ENCODE measurements around the gene KLK1. TPM values are rescaled to one million over a fixed set of nuclear protein-coding genes. Genes with fewer than 3 reads are reported as not detected.

KLK1 gene
- total RNA-seq, 1 experiment from 2014 or later: not detected

DNA sequence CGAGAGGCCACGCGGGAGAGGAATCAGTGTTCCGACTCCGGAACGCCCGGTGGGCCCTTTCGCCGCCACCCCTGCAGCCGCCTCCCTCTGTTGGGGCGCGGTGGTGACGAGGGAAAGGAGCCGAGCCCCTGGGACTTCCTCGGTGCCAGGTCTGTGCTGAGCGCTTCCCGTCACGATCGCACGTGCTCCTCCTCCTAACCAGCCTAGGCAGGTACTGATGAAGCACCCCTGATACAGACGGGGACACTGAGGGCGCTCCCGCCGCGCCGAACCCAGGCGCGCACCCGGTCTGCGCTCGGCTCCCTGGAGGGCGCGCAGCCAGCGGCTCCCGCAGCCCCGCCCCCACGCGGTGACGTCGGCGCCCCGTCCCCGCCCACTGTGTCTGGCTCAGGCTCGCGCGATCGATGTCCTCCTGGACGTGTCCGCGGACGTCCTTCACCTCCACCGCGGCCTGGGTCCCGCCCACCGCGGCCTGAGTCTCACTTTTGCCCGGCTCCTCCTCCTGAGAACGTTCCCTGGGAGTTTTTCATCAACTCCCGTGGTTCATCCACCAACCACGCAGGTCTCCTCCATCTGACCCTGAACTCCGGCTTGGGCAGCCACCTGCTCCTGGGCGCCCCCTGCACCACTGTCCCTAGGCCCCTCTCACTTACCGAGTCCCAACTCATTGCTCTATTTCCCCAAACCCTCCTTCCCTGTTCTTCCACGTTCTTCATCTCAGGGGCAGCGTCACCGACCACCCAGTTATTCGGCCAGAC is 12.4 kb upstream of the KLK1 start:
- intact Hi-C loops (cut with micrococcal nuclease; ENCODE audit: unreplicated experiment): no loop called here
- Mint-ChIP-seq H3K27ac (ENCODE audit: unreplicated experiment) (peak overlapping the region; percentile 86), H3K9me3 (ENCODE audit: low read depth, unreplicated experiment) (no peaks in the 10 kb centered on the region), H3K36me3 (ENCODE audit: insufficient read depth, unreplicated experiment) (peaks cover 24% of the 10 kb centered on the region), H3K4me1 (ENCODE audit: low read depth, unreplicated experiment) (peaks cover 12% of the 10 kb centered on the region), H3K4me3 (ENCODE audit: low read depth, unreplicated experiment) (peak overlapping the region; percentile 79), H3K27me3 (ENCODE audit: unreplicated experiment) (peaks cover 87% of the 10 kb centered on the region)
- BruUV-seq (replicated peaks): no TSS peak
- DNase-seq: peak; percentile 97
- CTCF ChIA-PET: interaction anchor here (0.6 kb wide), 1 partner anchor 286 kb away, joined by 7 read pairs; no protein-coding TSS in a partner anchor
- no peak for TF ChIP-seq CTCF (IDR thresholded peaks at IDR 0.05; ENCODE audit: unreplicated experiment)

DNA sequence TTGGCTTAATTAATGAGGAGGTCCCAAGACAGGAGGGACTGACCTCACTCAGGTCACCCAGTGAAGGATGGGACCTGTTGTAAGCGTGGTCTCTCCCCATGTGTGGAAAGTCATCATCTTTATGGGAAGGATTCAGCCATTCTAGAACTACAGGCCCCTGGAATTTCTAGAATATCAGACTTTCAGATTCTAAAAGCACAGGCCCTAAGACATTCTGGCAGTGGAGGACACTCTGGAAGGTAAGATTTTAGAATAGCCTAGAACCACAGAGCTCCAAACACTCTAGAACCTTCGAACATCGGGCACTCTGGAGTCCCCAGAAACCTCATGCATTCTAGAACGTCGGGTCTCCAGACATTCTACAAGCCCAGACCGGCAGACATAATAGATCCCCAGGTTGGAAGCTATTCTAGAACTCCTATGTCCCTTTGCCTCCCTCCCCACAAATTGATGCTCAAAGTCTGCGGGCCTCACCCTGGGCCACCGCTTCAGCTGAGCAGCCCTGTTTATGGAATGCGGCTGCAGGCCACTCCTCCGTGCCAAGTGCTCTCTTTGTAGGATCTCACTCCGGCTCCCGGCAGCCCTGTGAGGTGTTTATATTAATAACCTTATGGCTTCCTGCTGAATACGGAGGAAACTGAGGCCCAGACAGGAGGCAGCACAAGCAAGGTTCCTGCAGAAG is 11.7 kb upstream of the KLK1 start:
- BruUV-seq (replicated peaks): no TSS peak
- Mint-ChIP-seq H3K27me3 (ENCODE audit: unreplicated experiment) (peaks cover 87% of the 10 kb centered on the region), H3K36me3 (ENCODE audit: insufficient read depth, unreplicated experiment) (peaks cover 24% of the 10 kb centered on the region), H3K4me1 (ENCODE audit: low read depth, unreplicated experiment) (peaks cover 12% of the 10 kb centered on the region), H3K9me3 (ENCODE audit: low read depth, unreplicated experiment) (no peaks in the 10 kb centered on the region), H3K4me3 (ENCODE audit: low read depth, unreplicated experiment) (peak overlapping the region; percentile 79), H3K27ac (ENCODE audit: unreplicated experiment) (no peak overlapping the region)
- TF ChIP-seq CTCF (IDR thresholded peaks at IDR 0.05; ENCODE audit: unreplicated experiment): no peak
- intact Hi-C loops (cut with micrococcal nuclease; ENCODE audit: unreplicated experiment): no loop called here
- no peak for DNase-seq
- CTCF ChIA-PET: no interaction called here

DNA sequence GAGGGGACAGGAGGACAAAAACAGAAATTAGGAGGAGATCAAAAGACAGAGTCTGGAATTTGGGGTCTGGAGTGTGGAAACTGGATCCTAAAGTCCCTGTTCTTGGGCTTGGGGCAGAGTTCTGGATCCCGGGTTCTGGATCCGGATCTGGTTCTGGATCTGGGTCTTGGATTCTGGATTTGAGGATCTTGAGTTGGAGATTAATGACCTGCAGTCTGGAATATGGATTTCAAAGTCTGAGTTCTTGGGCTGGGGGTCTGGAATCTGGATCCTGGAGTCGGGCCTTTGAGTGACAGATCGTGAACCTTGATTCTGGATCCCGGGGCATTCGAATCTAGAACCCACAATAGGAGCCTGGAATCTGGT is 10.2 kb upstream of the KLK1 start:
- TF ChIP-seq CTCF (IDR thresholded peaks at IDR 0.05; ENCODE audit: unreplicated experiment): no peak
- Mint-ChIP-seq H3K36me3 (ENCODE audit: insufficient read depth, unreplicated experiment) (peaks cover 24% of the 10 kb centered on the region), H3K9me3 (ENCODE audit: low read depth, unreplicated experiment) (no peaks in the 10 kb centered on the region), H3K4me3 (ENCODE audit: low read depth, unreplicated experiment) (no peak overlapping the region), H3K4me1 (ENCODE audit: low read depth, unreplicated experiment) (peaks cover 12% of the 10 kb centered on the region), H3K27me3 (ENCODE audit: unreplicated experiment) (peaks cover 79% of the 10 kb centered on the region), H3K27ac (ENCODE audit: unreplicated experiment) (no peak overlapping the region)
- intact Hi-C loops (cut with micrococcal nuclease; ENCODE audit: unreplicated experiment): no loop called here
- CTCF ChIA-PET: interaction anchor here (0.7 kb wide), 1 partner anchor 152 kb away, joined by 3 read pairs; no protein-coding TSS in a partner anchor
- no TSS peak for BruUV-seq (replicated peaks)
- DNase-seq: no peak

- Mint-ChIP-seq H3K4me1 (ENCODE audit: low read depth, unreplicated experiment) (peaks cover 12% of the 10 kb centered on the region), H3K4me3 (ENCODE audit: low read depth, unreplicated experiment) (no peak within 1 kb of the TSS), H3K27me3 (ENCODE audit: unreplicated experiment) (peaks cover 75% of the 10 kb centered on the region), H3K27ac (ENCODE audit: unreplicated experiment) (no peak within 1 kb of the TSS), H3K9me3 (ENCODE audit: low read depth, unreplicated experiment) (no peaks in the 10 kb centered on the region), H3K36me3 (ENCODE audit: insufficient read depth, unreplicated experiment) (peaks cover 22% of the 10 kb centered on the region)
- TF ChIP-seq CTCF (IDR thresholded peaks at IDR 0.05; ENCODE audit: unreplicated experiment): no peak
- no peak for DNase-seq
- intact Hi-C loops (cut with micrococcal nuclease; ENCODE audit: unreplicated experiment): no loop called here
- CTCF ChIA-PET: interaction anchor here (0.7 kb wide), 1 partner anchor 151 kb away, joined by 3 read pairs; no protein-coding TSS in a partner anchor
- no TSS peak for BruUV-seq (replicated peaks)
Measured at GRCh38 chr19:50833117-50833801, 9.7 kb upstream of the KLK1 start, which contains the start of gene KLK15. Gene KLK15 (minus strand): TSS chr19:50833574. CDS start chr19:50831492, 2,082 bp downstream.

All from Calu3 (cell line).